ENCODE results near the gene CTU2. TPM values are rescaled to one million over a fixed set of nuclear protein-coding genes. Genes with fewer than 3 reads are reported as not detected.

The CTU2 gene
- total and polyA plus RNA-seq, 2 of the 8 experiments (the other 6 are each of a cell fraction or from before 2014, with no cell fraction given) = 32.7 to 42.9 TPM

DNA sequence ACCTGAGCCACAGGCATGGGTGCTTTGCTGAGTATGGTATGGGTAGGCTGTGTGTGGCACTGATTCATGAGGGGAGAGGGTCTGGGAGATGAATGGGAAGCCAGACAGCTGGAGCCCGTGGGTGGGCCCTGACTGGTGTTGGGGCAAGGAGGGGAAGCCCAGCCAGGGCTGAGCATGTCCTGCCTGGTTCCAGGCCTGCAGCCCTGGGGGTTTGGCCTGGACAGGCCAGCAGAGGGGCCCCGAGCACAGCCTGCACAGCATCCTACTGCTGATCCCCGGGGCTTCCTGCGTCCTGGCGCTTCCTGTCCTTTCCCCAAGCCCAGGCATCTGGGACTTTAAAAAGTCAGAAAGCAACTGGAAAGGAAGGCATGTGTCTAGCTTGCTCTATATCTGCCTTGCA lies 38.8 kb upstream of the CTU2 start (continued):
- TF ChIP-seq CHD7 (IDR thresholded peaks at IDR 0.05; ENCODE audit: insufficient replicate concordance, low read length) (no peak), CTCF (IDR thresholded peaks at IDR 0.05; ENCODE audit: control extremely low read depth in 1 of 3, insufficient read depth in 1 of 3, low read depth in 1 of 3, low read length in 3 of 3) (peak in 2 of 3 experiments; percentile 13 to 15; a peak in 2 of 4 replicates), POU5F1 (IDR thresholded peaks at IDR 0.05; ENCODE audit: low read depth, low read length) (no peak), KDM5A (IDR thresholded peaks at IDR 0.05; ENCODE audit: low read length) (no peak), SIRT6 (IDR thresholded peaks at IDR 0.05; ENCODE audit: low read length) (no peak), SP4 (IDR thresholded peaks at IDR 0.05; ENCODE audit: low read length) (no peak), RAD21 (IDR thresholded peaks at IDR 0.05 in 1 of 2, conservative IDR thresholded peaks at IDR 0.05 in 1 of 2; ENCODE audit: low read depth in 2 of 2, low read length in 2 of 2) (peak in 1 of 2 experiments; percentile 30; a peak in 1 of 4 replicates), BACH1 (IDR thresholded peaks at IDR 0.05; ENCODE audit: low read length) (no peak), BRCA1 (IDR thresholded peaks at IDR 0.05; ENCODE audit: low read depth, low read length) (no peak)

Measured in H1 (cell line).